CD14-positive monocyte (primary cell): ENCODE measurements around the gene CDH23. TPM values are rescaled to one million over a fixed set of nuclear protein-coding genes. Genes with fewer than 3 reads are reported as not detected.

Experiments
- DNase-seq, 3 donors: peaks; one replicate each; pipeline ENCODE4 v3.0.0-alpha.2; 2011 to 2022
- H2AFZ ChIP-seq: 2 replicates; pipeline ENCODE4 v1.6.0; 2012; ENCODE audit warnings: mild to moderate bottlenecking, low read depth, low read length, inconsistent platforms; ENCODE audit not compliant: insufficient read depth, poor library complexity, severe bottlenecking
- H3K27ac ChIP-seq, 2 donors: 1 replicate in 1 of 2; 2 replicates in 1 of 2; pipeline ENCODE4 v1.5.1; 2012 to 2013; ENCODE audit warnings: low read length in 2 of 2, control low read depth in 1 of 2, inconsistent platforms in 1 of 2, low read depth in 1 of 2, mild to moderate bottlenecking in 1 of 2
- H3K27me3 ChIP-seq, 2 donors: one replicate each; pipeline versions ENCODE4 v1.6.0 to v1.6.1; 2011 to 2013; ENCODE audit warnings: low read length in 2 of 2; ENCODE audit not compliant: control insufficient read depth in 2 of 2, insufficient read depth in 2 of 2
- H3K36me3 ChIP-seq, 2 donors: replicated peaks in 1 of 2; 1 replicate in 1 of 2; 2 replicates in 1 of 2; pipeline versions ENCODE4 v1.5.1 to v1.6.1; 2012 to 2013; ENCODE audit warnings: low read length in 2 of 2, control low read depth in 1 of 2, inconsistent platforms in 1 of 2, mild to moderate bottlenecking in 1 of 2; ENCODE audit not compliant: insufficient read depth in 2 of 2, control insufficient read depth in 1 of 2
- H3K4me1 ChIP-seq, 2 donors: 1 replicate in 1 of 2; 2 replicates in 1 of 2; pipeline versions ENCODE4 v1.5.1 to v1.6.1; 2012 to 2013; ENCODE audit warnings: low read length in 2 of 2, control low read depth in 1 of 2, inconsistent platforms in 1 of 2, mild to moderate bottlenecking in 1 of 2, moderate library complexity in 1 of 2; ENCODE audit not compliant: insufficient read depth in 2 of 2, control insufficient read depth in 1 of 2
- H3K4me2 ChIP-seq: replicated peaks from 2 replicates; pipeline ENCODE3; 2012; ENCODE audit warnings: low read length, moderate library complexity, mild to moderate bottlenecking; ENCODE audit not compliant: poor library complexity, severe bottlenecking; ENCODE audit errors: extremely low read depth
- H3K4me3 ChIP-seq, 3 experiments: fragments of 200-600 bp in 1 of 3; sonication (generic) in 1 of 3; replicated peaks in 1 of 3; 1 replicate in 2 of 3; 2 replicates in 1 of 3; pipeline ENCODE4 v1.5.1; 2011 to 2013; ENCODE audit warnings: low read length in 3 of 3, mild to moderate bottlenecking in 3 of 3, control low read depth in 2 of 3, low read depth in 2 of 3, inconsistent platforms in 1 of 3, moderate library complexity in 1 of 3
- H3K79me2 ChIP-seq: 2 replicates; pipeline ENCODE4 v1.6.0; 2012; ENCODE audit warnings: mild to moderate bottlenecking, control low read depth, inconsistent platforms, low read length, moderate library complexity; ENCODE audit not compliant: insufficient read depth
- H3K9ac ChIP-seq: 2 replicates; pipeline ENCODE4 v1.6.0; 2017; ENCODE audit warnings: low read length, mild to moderate bottlenecking; ENCODE audit not compliant: insufficient read depth, poor library complexity, severe bottlenecking
- H3K9me3 ChIP-seq, 2 donors: replicated peaks in 1 of 2; 1 replicate in 1 of 2; 2 replicates in 1 of 2; pipeline versions ENCODE4 v1.5.1 to v1.6.1; 2012 to 2013; ENCODE audit warnings: low read length in 2 of 2, control low read depth in 1 of 2; ENCODE audit not compliant: control insufficient read depth in 1 of 2, insufficient read depth in 1 of 2
- H4K20me1 ChIP-seq: 2 replicates; pipeline ENCODE4 v1.6.0; 2012; ENCODE audit warnings: mild to moderate bottlenecking, low read length, control low read depth, moderate library complexity; ENCODE audit not compliant: insufficient read depth
- H3K27ac Mint-ChIP-seq, 7 donors: one replicate each; pipeline ENCODE4 v1.8.0; 2020; ENCODE audit warnings: mild to moderate bottlenecking in 7 of 7, mixed read lengths in 7 of 7, moderate library complexity in 6 of 7, inconsistent platforms in 2 of 7
- H3K27me3 Mint-ChIP-seq, 3 donors: one replicate each; pipeline ENCODE4 v1.8.0; 2021 to 2022; ENCODE audit warnings: low read depth in 3 of 3, mild to moderate bottlenecking in 3 of 3, mixed read lengths in 3 of 3, moderate library complexity in 3 of 3, inconsistent platforms in 1 of 3
- H3K36me3 Mint-ChIP-seq, 2 donors: one replicate each; pipeline ENCODE4 v1.8.0; 2020; ENCODE audit warnings: mixed read lengths in 2 of 2, inconsistent platforms in 1 of 2, mild to moderate bottlenecking in 1 of 2
- H3K4me1 Mint-ChIP-seq: one replicate; pipeline ENCODE4 v1.8.0; 2020; ENCODE audit warnings: mild to moderate bottlenecking, mixed read lengths
- H3K4me3 Mint-ChIP-seq, 2 donors: one replicate each; pipeline ENCODE4 v1.8.0; 2020; ENCODE audit warnings: mild to moderate bottlenecking in 2 of 2, mixed read lengths in 2 of 2, moderate library complexity in 1 of 2
- H3K9me3 Mint-ChIP-seq, 7 donors: one replicate each; pipeline ENCODE4 v1.8.0; 2020 to 2022; ENCODE audit warnings: mixed read lengths in 7 of 7, mild to moderate bottlenecking in 6 of 7, moderate library complexity in 6 of 7, inconsistent platforms in 2 of 7
- WGBS: methylation state at CpG from one replicate; pipeline ENCODE4 v1.1.5; 2013; ENCODE audit warnings: missing lambda C conversion rate; ENCODE audit not compliant: insufficient coverage; 5-methylcytosine and 5-hydroxymethylcytosine counted together
- intact Hi-C, 2 donors: fragments of 100-400 bp; cut with micrococcal nuclease; formaldehyde crosslinking; loops; one replicate each; pipeline versions ENCODE4 v1.15.0 to v1.15.1; 2023
- polyA plus RNA-seq, 3 donors: library from polyadenylated mRNA; depleted of rRNA in 1 of 3; unstranded in 2 of 3; stranded (reverse) in 1 of 3; fragments of 300-500 nt in 2 of 3; fragments of >200 nt in 1 of 3; fragmentation: Illumina TruSeq in 2 of 3; gene quantifications; 1 replicate in 2 of 3; 2 replicates in 1 of 3; pipeline ENCODE4 v1.2.3, GENCODE V29; 2012 to 2021
- TF ChIP-seq, protein P1 (sequence below): fragments of 200-600 bp; IDR thresholded peaks from one replicate; pipeline ENCODE4 v1.8.0; 2022; ENCODE audit warnings: antibody characterized with exemption, mild to moderate bottlenecking

Gene CDH23
- polyA plus RNA-seq, 3 donors, result 8.2 to 36.2 (median 10.5) TPM

DNA sequence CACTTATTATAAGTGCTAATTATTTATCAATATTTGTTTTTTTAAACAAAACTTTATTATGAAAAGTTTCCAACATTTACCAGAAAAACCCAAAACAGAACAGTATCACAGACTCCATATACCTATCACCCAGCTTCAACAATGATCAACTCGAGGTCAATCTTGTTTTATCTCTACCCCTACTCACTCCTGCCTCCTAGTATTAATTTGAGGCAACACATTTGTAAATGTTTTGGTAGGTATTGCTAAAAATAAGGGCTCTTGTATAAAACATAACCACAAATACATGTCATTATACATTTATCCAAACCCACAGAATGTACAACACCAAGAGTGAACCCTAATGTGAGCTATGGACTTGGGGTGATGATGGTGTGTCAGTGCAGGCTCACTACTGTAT, 15.9 kb upstream of the CDH23 start:
- Mint-ChIP-seq H3K27me3 (peaks cover 0 to 2% (median 2%) of the 10 kb centered on the region in 3 donors), H3K4me3 (no peak overlapping the region), H3K27ac (no peak overlapping the region), H3K36me3 (no peaks in the 10 kb centered on the region), H3K9me3 (peaks cover 0 to 2% (median 0%) of the 10 kb centered on the region in 7 donors), H3K4me1 (peaks cover 52% of the 10 kb centered on the region)
- Histone ChIP-seq H3K9ac (no peak overlapping the region), H3K9me3 (no peaks in the 10 kb centered on the region), H3K4me1 (peaks cover 70 to 73% of the 10 kb centered on the region in 2 donors), H3K36me3 (no peaks in the 10 kb centered on the region), H3K27ac (no peak overlapping the region), H3K79me2 (peaks cover 9% of the 10 kb centered on the region), H3K27me3 (no peaks in the 10 kb centered on the region), H3K4me2 (no peak overlapping the region), H4K20me1 (no peaks in the 10 kb centered on the region), H2AFZ (no peak overlapping the region), H3K4me3 (no peak overlapping the region)
- DNase-seq, result no peak
- no CpG with 5 or more reads among the region's 1 CpG for whole genome bisulfite sequencing
- intact Hi-C loops, result loop anchor here (5.0 to 10.0 kb wide), 2 partner anchors 224 to 311 kb away; no protein-coding TSS in a partner anchor
- TF ChIP-seq, protein P1, sequence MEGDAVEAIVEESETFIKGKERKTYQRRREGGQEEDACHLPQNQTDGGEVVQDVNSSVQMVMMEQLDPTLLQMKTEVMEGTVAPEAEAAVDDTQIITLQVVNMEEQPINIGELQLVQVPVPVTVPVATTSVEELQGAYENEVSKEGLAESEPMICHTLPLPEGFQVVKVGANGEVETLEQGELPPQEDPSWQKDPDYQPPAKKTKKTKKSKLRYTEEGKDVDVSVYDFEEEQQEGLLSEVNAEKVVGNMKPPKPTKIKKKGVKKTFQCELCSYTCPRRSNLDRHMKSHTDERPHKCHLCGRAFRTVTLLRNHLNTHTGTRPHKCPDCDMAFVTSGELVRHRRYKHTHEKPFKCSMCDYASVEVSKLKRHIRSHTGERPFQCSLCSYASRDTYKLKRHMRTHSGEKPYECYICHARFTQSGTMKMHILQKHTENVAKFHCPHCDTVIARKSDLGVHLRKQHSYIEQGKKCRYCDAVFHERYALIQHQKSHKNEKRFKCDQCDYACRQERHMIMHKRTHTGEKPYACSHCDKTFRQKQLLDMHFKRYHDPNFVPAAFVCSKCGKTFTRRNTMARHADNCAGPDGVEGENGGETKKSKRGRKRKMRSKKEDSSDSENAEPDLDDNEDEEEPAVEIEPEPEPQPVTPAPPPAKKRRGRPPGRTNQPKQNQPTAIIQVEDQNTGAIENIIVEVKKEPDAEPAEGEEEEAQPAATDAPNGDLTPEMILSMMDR, result no peak

DNA sequence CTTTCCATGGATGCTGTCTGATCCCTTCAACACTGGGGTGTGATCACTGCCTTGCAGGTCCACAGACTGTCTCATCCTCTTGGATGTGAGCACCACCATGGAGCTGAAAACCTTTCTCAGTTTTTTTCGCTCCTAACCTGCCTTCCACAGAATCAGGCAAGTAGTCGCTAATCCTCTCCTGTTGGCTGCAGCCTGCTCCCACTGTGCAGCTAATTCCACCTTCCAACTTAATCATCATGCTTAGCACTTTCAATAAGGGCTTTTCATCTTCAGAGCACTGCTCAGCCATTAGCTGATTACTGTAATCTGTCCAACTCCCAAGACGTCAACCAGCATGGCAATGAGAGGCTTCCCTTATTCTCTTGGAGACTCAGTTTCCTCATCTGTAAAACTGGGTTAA, 15.1 kb upstream of the CDH23 start:
- peaks cover 0 to 2% (median 0%) of the 10 kb centered on the region in 7 donors for H3K9me3 Mint-ChIP-seq

More for the DNA sequence above, 15.1 kb upstream of the CDH23 start:
- Mint-ChIP-seq H3K27me3 (peaks cover 0 to 2% (median 2%) of the 10 kb centered on the region in 3 donors), H3K4me3 (no peak overlapping the region), H3K36me3 (no peaks in the 10 kb centered on the region), H3K27ac (no peak overlapping the region), H3K4me1 (peaks cover 44% of the 10 kb centered on the region)
- no peak overlapping the region for H3K4me3 ChIP-seq
- DNase-seq, result no peak
- H3K4me2 ChIP-seq, result no peak overlapping the region
- WGBS, result 100% methylated on average over 2 of the region's 3 CpGs
- no peaks in the 10 kb centered on the region for H3K27me3 ChIP-seq
- TF ChIP-seq, protein P1, result no peak
- H4K20me1 ChIP-seq, result no peaks in the 10 kb centered on the region
- intact Hi-C loops, result loop anchor here (5.0 to 10.0 kb wide), 2 partner anchors 223 to 311 kb away; no protein-coding TSS in a partner anchor
- no peaks in the 10 kb centered on the region for H3K9me3 ChIP-seq
- no peak overlapping the region for H3K9ac ChIP-seq
- peak overlapping the region in 1 of 2 donors; percentile 63 for H3K27ac ChIP-seq
- H3K79me2 ChIP-seq, result peaks cover 6% of the 10 kb centered on the region
- no peak overlapping the region for H2AFZ ChIP-seq
- no peaks in the 10 kb centered on the region for H3K36me3 ChIP-seq
- peaks cover 62 to 66% of the 10 kb centered on the region in 2 donors for H3K4me1 ChIP-seq
